HUDEP-2 (cell line): ENCODE results near the gene TOX4.

Experiments used
- DNase-seq, 76 experiments: peaks; one replicate each; lab custom pipeline; 2025; ENCODE audit not compliant: unreplicated experiment in 76 of 76; lab: John Stamatoyannopoulos, UW

Gene TOX4

GRCh38 chr14:21498540-21499526 is 21.8 kb downstream of the TOX4 start:
- DNase-seq, result peak in 25 of 76 experiments; percentile 1 to 54 (median 24)

- DNase-seq, result no peak
These were observed 24.6 kb downstream of the TOX4 start for GRCh38 chr14:21501568-21501967.

- DNase-seq, result no peak
These were observed 26.4 kb downstream of the TOX4 start for GRCh38 chr14:21503376-21503775.

GRCh38 chr14:21505012-21505553 is 28.1 kb downstream of the TOX4 start:
- peak in 5 of 76 experiments; percentile 6 to 24 (median 8) for DNase-seq

- no peak for DNase-seq
These were observed 29.6 kb downstream of the TOX4 start for GRCh38 chr14:21506557-21506956.

- no peak for DNase-seq
These were observed 32.6 kb downstream of the TOX4 start for GRCh38 chr14:21509432-21510143.

GRCh38 chr14:21510735-21511657 is 34.0 kb downstream of the TOX4 start, which contains the start of gene METTL3:
METTL3 (minus strand) TSS chr14:21511340; CDS start chr14:21511223, 117 bp downstream.
- peak; percentile 34 to 98 (median 94) for DNase-seq

GRCh38 chr14:21514341-21514740 is 37.3 kb downstream of the TOX4 start:
- DNase-seq, result no peak

- DNase-seq, result no peak
These were observed 41.7 kb downstream of the TOX4 start for GRCh38 chr14:21518725-21519124.

- no peak for DNase-seq
These were observed 43.8 kb downstream of the TOX4 start for GRCh38 chr14:21520767-21521166.

- no peak for DNase-seq
These were observed 44.5 kb downstream of the TOX4 start for GRCh38 chr14:21521501-21521900.

- no peak for DNase-seq
These were observed 46.2 kb downstream of the TOX4 start for GRCh38 chr14:21523203-21523602.

GRCh38 chr14:21524575-21525490 is 47.8 kb downstream of the TOX4 start:
- no peak for DNase-seq

- no peak for DNase-seq
These were observed 48.6 kb downstream of the TOX4 start for GRCh38 chr14:21525571-21525961.

GRCh38 chr14:21525962-21526671 is 49.1 kb downstream of the TOX4 start, which contains the start of gene SALL2:
SALL2 (minus strand) TSS chr14:21526346; CDS start chr14:21526127, 219 bp downstream.
- peak in 11 of 76 experiments; percentile 6 to 42 (median 18) for DNase-seq

- DNase-seq, result no peak
These were observed 49.8 kb downstream of the TOX4 start for GRCh38 chr14:21526672-21527317.

- no peak for DNase-seq
These were observed 50.3 kb downstream of the TOX4 start for GRCh38 chr14:21527318-21527679.
